Keratinocyte (primary cell): Measurements from ENCODE around the gene OPALIN.

ENCODE experiments used
- EZH2 ChIP-seq: IDR thresholded peaks from one replicate; pipeline ENCODE4 v1.6.1; 2012; ENCODE audit warnings: inconsistent platforms, mild to moderate bottlenecking, low read length, moderate library complexity
- TF ChIP-seq, protein P1 (sequence below), 3 experiments: IDR thresholded peaks in 1 of 3; conservative IDR thresholded peaks in 1 of 3; optimal IDR thresholded peaks in 1 of 3; 2 replicates in 2 of 3; 3 replicates in 1 of 3; pipeline versions ENCODE3 to v1.5.1; 2011; ENCODE audit warnings: low read length in 3 of 3, mild to moderate bottlenecking in 3 of 3, moderate library complexity in 2 of 3, control low read depth in 1 of 3, inconsistent platforms in 1 of 3; ENCODE audit not compliant: insufficient read depth in 2 of 3; ENCODE audit errors: extremely low read depth in 1 of 3

DNA sequence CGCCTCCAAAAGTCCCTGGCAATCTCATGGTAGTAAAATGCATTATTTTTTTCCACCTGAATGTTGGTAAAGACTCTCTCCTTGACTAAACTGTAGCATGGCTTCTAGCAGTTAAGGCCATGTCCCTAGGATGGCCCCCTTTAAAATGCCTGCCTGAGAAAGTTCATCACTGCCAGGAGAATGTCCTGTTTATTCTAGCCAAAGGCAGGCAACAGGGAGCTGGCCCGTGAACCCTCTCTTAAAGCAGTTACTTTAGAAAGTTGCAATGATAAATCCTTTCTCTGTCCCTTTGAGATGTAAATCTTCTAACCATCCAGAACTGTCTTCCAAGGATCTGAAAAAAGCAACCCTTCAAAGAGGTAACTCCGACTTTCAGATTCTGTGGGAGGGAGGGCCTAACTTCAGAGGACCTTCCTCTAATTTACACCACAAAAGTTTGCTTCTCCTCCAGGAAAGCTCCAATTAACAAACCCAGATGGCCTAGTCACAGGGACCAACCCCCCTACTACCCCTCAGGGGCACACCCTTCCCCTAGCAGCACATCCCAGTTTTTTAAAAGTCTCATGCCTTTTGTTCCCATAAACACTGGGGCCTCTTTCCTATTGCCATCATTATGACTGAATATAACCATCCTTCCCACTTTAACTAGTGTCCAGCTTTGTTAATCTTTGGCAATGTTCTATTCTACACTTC is 49.0 kb downstream of the OPALIN start:
- TF ChIP-seq EZH2, result no peak
- TF ChIP-seq, protein P1, sequence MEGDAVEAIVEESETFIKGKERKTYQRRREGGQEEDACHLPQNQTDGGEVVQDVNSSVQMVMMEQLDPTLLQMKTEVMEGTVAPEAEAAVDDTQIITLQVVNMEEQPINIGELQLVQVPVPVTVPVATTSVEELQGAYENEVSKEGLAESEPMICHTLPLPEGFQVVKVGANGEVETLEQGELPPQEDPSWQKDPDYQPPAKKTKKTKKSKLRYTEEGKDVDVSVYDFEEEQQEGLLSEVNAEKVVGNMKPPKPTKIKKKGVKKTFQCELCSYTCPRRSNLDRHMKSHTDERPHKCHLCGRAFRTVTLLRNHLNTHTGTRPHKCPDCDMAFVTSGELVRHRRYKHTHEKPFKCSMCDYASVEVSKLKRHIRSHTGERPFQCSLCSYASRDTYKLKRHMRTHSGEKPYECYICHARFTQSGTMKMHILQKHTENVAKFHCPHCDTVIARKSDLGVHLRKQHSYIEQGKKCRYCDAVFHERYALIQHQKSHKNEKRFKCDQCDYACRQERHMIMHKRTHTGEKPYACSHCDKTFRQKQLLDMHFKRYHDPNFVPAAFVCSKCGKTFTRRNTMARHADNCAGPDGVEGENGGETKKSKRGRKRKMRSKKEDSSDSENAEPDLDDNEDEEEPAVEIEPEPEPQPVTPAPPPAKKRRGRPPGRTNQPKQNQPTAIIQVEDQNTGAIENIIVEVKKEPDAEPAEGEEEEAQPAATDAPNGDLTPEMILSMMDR (optimal IDR thresholded peaks at IDR 0.05 in 1 of 3, IDR thresholded peaks at IDR 0.05 in 1 of 3, conservative IDR thresholded peaks at IDR 0.05 in 1 of 3; ENCODE audit: extremely low read depth in 1 of 3, insufficient read depth in 2 of 3, low read length in 3 of 3), result no peak
